Right lobe of liver (tissue), 4 donors: ENCODE measurements around the gene SH3BGRL2.

Experiments
- CTCF ChIP-seq, 4 donors: fragments of 200-600 bp in 3 of 4; fragments of 450-650 bp in 1 of 4; IDR thresholded peaks; one replicate each; pipeline versions ENCODE4 v1.5.1 to v1.8.0; 2016 to 2022; ENCODE audit warnings: antibody characterized with exemption in 4 of 4, mild to moderate bottlenecking in 2 of 4
- POLR2A ChIP-seq: fragments of 450-650 bp; IDR thresholded peaks from one replicate; pipeline ENCODE4 v1.6.1; 2017; ENCODE audit warnings: antibody characterized with exemption, mild to moderate bottlenecking
- donor health status: DM: no; HTN: no; CAD: no.
- donor health status: DM: no; HTN: no; CAD: no.
- donor health status: DM: no; HTN: yes; CAD: no.

- no peak for TF ChIP-seq CTCF (IDR thresholded peaks at IDR 0.05)
- TF ChIP-seq POLR2A, result no peak
Observed at GRCh38 chr6:79717989-79718388, 86.9 kb downstream of the SH3BGRL2 start.
